Measurements from ENCODE around the gene SMYD2. TPM values are rescaled to one million over a fixed set of nuclear protein-coding genes. Genes with fewer than 3 reads are reported as not detected.

Gene SMYD2
- total RNA-seq, 1 donor from 2014 or later = 18.3 TPM

- ChIA-PET CTCF (interaction anchor here (1.4 kb wide), 1 partner anchor 18 kb away, joined by 7 read pairs; no protein-coding TSS in a partner anchor), POLR2A (no interaction called here)
- Mint-ChIP-seq H3K9me3 (peaks cover 3% of the 10 kb centered on the region), H3K4me3 (no peak overlapping the region), H3K36me3 (ENCODE audit: low read depth) (peaks cover 6% of the 10 kb centered on the region), H3K27me3 (no peaks in the 10 kb centered on the region), H3K27ac (no peak overlapping the region), H3K4me1 (no peaks in the 10 kb centered on the region)
- DNase-seq (no peak), ATAC-seq (ENCODE audit: low read depth) (no peak)
- no peak for TF ChIP-seq CTCF (IDR thresholded peaks at IDR 0.05)
- intact Hi-C loops (cut with micrococcal nuclease) = no loop called here
Observed at GRCh38 chr1:214349781-214350180, 68.8 kb downstream of the SMYD2 start.

- peaks cover 4% of the 10 kb centered on the region for H3K27me3 Mint-ChIP-seq
- intact Hi-C loops (cut with micrococcal nuclease) = no loop called here
- ATAC-seq (ENCODE audit: low read depth) (no peak), DNase-seq (no peak)
- H3K4me3 Mint-ChIP-seq = no peak overlapping the region
- H3K9me3 Mint-ChIP-seq = no peaks in the 10 kb centered on the region
- no peak overlapping the region for H3K27ac Mint-ChIP-seq
- ChIA-PET CTCF (interaction anchor here (1.3 kb wide), 1 partner anchor 19 kb away, joined by 5 read pairs; no protein-coding TSS in a partner anchor), POLR2A (no interaction called here)
- H3K36me3 Mint-ChIP-seq (ENCODE audit: low read depth) = no peaks in the 10 kb centered on the region
- TF ChIP-seq CTCF (IDR thresholded peaks at IDR 0.05) = no peak
- H3K4me1 Mint-ChIP-seq = no peaks in the 10 kb centered on the region
Observed at GRCh38 chr1:214351551-214352277, 70.8 kb downstream of the SMYD2 start.

GRCh38 chr1:214352838-214353237 lies 71.9 kb downstream of the SMYD2 start:
- Mint-ChIP-seq H3K9me3 (no peaks in the 10 kb centered on the region), H3K4me1 (no peaks in the 10 kb centered on the region), H3K27ac (no peak overlapping the region), H3K36me3 (ENCODE audit: low read depth) (no peaks in the 10 kb centered on the region), H3K4me3 (no peak overlapping the region), H3K27me3 (peaks cover 5% of the 10 kb centered on the region)
- POLR2A ChIA-PET = no interaction called here
- TF ChIP-seq CTCF (IDR thresholded peaks at IDR 0.05) = no peak
- DNase-seq = no peak
- CTCF ChIA-PET = interaction anchor here (1.3 kb wide), 1 partner anchor 20 kb away, joined by 5 read pairs; no protein-coding TSS in a partner anchor
- intact Hi-C loops (cut with micrococcal nuclease) = no loop called here
- ATAC-seq (ENCODE audit: low read depth) = no peak

GRCh38 chr1:214354440-214355148 lies 73.6 kb downstream of the SMYD2 start:
- ATAC-seq (ENCODE audit: low read depth) = no peak

More at GRCh38 chr1:214354440-214355148, 73.6 kb downstream of the SMYD2 start:
- no peaks in the 10 kb centered on the region for H3K4me1 Mint-ChIP-seq
- no peak for TF ChIP-seq CTCF (IDR thresholded peaks at IDR 0.05)
- ChIA-PET CTCF (interaction anchor here (0.8 kb wide), 1 partner anchor 23 kb away, joined by 5 read pairs; no protein-coding TSS in a partner anchor), POLR2A (no interaction called here)
- peaks cover 6% of the 10 kb centered on the region for H3K27me3 Mint-ChIP-seq
- DNase-seq = no peak
- no peak overlapping the region for H3K4me3 Mint-ChIP-seq
- H3K9me3 Mint-ChIP-seq = no peaks in the 10 kb centered on the region
- intact Hi-C loops (cut with micrococcal nuclease) = no loop called here
- H3K27ac Mint-ChIP-seq = no peak overlapping the region
- H3K36me3 Mint-ChIP-seq (ENCODE audit: low read depth) = no peaks in the 10 kb centered on the region

Data from activated B cell treated with CpG ODN at 0.5 μM for 24 hours (primary cell).